AG09309 (cell line): ENCODE results near the gene SCAMP2.

ENCODE experiments used
- DNase-seq: peaks from one replicate; pipeline ENCODE4 v3.0.0-alpha.2; 2010; ENCODE audit warnings: low read depth
- H3K4me3 ChIP-seq: 2 replicates; pipeline ENCODE4 v1.5.1; 2011; ENCODE audit warnings: mild to moderate bottlenecking, low read depth, low read length, moderate library complexity; ENCODE audit not compliant: control insufficient read depth
- CTCF ChIP-seq: IDR thresholded peaks from 2 replicates; pipeline ENCODE4 v1.5.1; 2011; ENCODE audit warnings: mild to moderate bottlenecking, low read depth, low read length, inconsistent platforms; ENCODE audit not compliant: insufficient read depth, control insufficient read depth; ENCODE audit errors: missing control alignments

Gene SCAMP2

GRCh38 chr15:74808078-74808839 is 64.9 kb downstream of the SCAMP2 start:
- no peak for DNase-seq
- TF ChIP-seq CTCF: no peak
- H3K4me3 ChIP-seq: no peak overlapping the region

DNA sequence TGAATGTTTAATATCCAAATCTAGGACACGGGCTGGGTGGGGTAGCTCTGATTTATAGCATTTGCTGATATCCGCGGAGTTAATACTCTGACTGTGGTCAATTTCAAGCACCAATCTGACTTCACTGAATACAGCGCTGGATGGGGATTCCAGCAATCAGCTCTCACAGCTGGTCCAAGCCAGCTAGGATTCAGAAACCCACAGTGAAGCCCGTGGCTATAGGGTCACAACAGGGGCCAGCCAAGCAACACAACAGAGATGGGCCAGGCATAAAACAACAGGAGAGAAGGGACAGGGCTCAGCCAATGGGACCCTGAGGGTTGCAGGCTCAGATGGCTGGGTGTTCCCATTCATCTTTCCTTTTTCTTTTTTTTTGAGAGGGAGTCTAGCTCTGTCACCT is 65.9 kb downstream of the SCAMP2 start:
- TF ChIP-seq CTCF: no peak
- no peak overlapping the region for H3K4me3 ChIP-seq
- no peak for DNase-seq

GRCh38 chr15:74804935-74805334 is 68.2 kb downstream of the SCAMP2 start:
- DNase-seq: no peak
- H3K4me3 ChIP-seq: no peak overlapping the region
- TF ChIP-seq CTCF: no peak

DNA sequence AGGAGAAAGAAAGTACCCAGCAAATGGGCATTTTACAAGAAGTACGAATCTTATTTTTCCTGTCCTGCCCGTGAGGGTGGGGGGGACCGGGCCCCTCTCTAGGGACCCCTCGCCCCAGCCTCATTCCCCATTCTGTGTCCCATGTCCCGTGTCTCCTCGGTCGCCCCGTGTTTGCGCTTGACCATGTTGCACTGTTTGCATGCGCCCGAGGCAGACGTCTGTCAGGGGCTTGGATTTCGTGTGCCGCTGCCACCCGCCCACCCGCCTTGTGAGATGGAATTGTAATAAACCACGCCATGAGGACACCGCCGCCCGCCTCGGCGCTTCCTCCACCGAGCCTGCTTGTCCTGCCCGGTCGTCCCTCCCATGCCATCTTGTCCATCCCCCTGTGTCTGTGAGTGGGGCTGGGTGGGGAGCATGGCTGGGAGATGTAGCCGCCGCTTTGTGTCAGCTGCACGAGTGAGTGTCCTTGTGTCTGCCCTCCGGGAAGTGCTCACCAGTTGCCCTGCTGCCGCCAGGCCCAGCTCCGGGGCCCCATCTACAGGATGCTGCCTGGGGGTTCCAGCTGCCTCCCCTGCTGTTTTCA is 70.2 kb downstream of the SCAMP2 start:
- no peak for TF ChIP-seq CTCF
- no peak for DNase-seq
- no peak overlapping the region for H3K4me3 ChIP-seq

- TF ChIP-seq CTCF: no peak
- no peak for DNase-seq
- no peak overlapping the region for H3K4me3 ChIP-seq
These were observed 70.9 kb downstream of the SCAMP2 start for GRCh38 chr15:74802290-74802689.

GRCh38 chr15:74801311-74801997 is 71.7 kb downstream of the SCAMP2 start:
- no peak for DNase-seq
- no peak overlapping the region for H3K4me3 ChIP-seq
- no peak for TF ChIP-seq CTCF
